ENCODE data around the gene CDX1. TPM values are rescaled to one million over a fixed set of nuclear protein-coding genes. Genes with fewer than 3 reads are reported as not detected.
A peak's percentile ranks its signal among the peaks of the same experiment; 100 is the strongest.

CDX1 gene
- total RNA-seq, 4 donors from 2014 or later, result 1.5 TPM; not detected in 3

- peak overlapping the region in 3 of 4 donors; percentile 25 to 95 (median 94) for H3K27ac ChIP-seq
- H3K4me3 ChIP-seq, result no peak overlapping the region
- DNase-seq (no peak), ATAC-seq (no peak)
- in situ Hi-C loops (cut with MboI; ENCODE audit: low sequenced_read_pairs in 4 of 4) (no loop called here), intact Hi-C loops (cut with DNase I; ENCODE audit: low total_unique reads) (no loop called here)
- TF ChIP-seq POLR2A (IDR thresholded peaks at IDR 0.05), result no peak
- TF ChIP-seq CTCF (IDR thresholded peaks at IDR 0.05 in 4 of 5, conservative IDR thresholded peaks at IDR 0.05 in 1 of 5), result no peak
- H3K36me3 ChIP-seq, result no peaks in the 10 kb centered on the region
- H3K4me1 ChIP-seq, result peaks cover 21 to 23% of the 10 kb centered on the region in 2 donors
- no peaks in the 10 kb centered on the region for H3K27me3 ChIP-seq
- no peaks in the 10 kb centered on the region for H3K9me3 ChIP-seq
Measured at GRCh38 chr5:150178262-150178661, 11.7 kb downstream of the CDX1 start.

- Histone ChIP-seq H3K9me3 (no peaks in the 10 kb centered on the region), H3K36me3 (no peaks in the 10 kb centered on the region), H3K4me1 (peaks cover 21 to 23% of the 10 kb centered on the region in 2 donors), H3K27ac (peak overlapping the region; percentile 91 to 95 (median 94)), H3K4me3 (no peak overlapping the region), H3K27me3 (no peaks in the 10 kb centered on the region)
- DNase-seq, result no peak
- intact Hi-C loops (cut with DNase I; ENCODE audit: low total_unique reads), result no loop called here
- in situ Hi-C loops (cut with MboI; ENCODE audit: low sequenced_read_pairs in 4 of 4), result no loop called here
- ATAC-seq, result no peak
- TF ChIP-seq CTCF (IDR thresholded peaks at IDR 0.05 in 4 of 5, conservative IDR thresholded peaks at IDR 0.05 in 1 of 5), result no peak
- no peak for TF ChIP-seq POLR2A (IDR thresholded peaks at IDR 0.05)
Measured at GRCh38 chr5:150179019-150179620, 12.5 kb downstream of the CDX1 start.

GRCh38 chr5:150180241-150181026, 13.9 kb downstream of the CDX1 start:
- DNase-seq (peak; percentile 89 to 97), ATAC-seq (peak; percentile 87 to 93)
- Histone ChIP-seq H3K27ac (peak overlapping the region; percentile 91 to 95 (median 94)), H3K36me3 (no peaks in the 10 kb centered on the region), H3K4me3 (peak overlapping the region; percentile 11 to 37 (median 27)), H3K9me3 (no peaks in the 10 kb centered on the region), H3K4me1 (peaks cover 21 to 23% of the 10 kb centered on the region in 2 donors), H3K27me3 (no peaks in the 10 kb centered on the region)
- in situ Hi-C loops (cut with MboI; ENCODE audit: low sequenced_read_pairs in 4 of 4) (no loop called here), intact Hi-C loops (cut with DNase I; ENCODE audit: low total_unique reads) (loop anchor here (2.0 kb wide), 1 partner anchor 64 kb away; no protein-coding TSS in a partner anchor)
- TF ChIP-seq CTCF (IDR thresholded peaks at IDR 0.05 in 4 of 5, conservative IDR thresholded peaks at IDR 0.05 in 1 of 5), result no peak
- peak; percentile 24 to 55 for TF ChIP-seq POLR2A (IDR thresholded peaks at IDR 0.05)

GRCh38 chr5:150181027-150181426, 14.4 kb downstream of the CDX1 start:
- ATAC-seq (peak; percentile 19 to 26), DNase-seq (no peak)
- Histone ChIP-seq H3K4me3 (peak overlapping the region in 2 of 4 donors; percentile 21 to 33), H3K27me3 (no peaks in the 10 kb centered on the region), H3K9me3 (no peaks in the 10 kb centered on the region), H3K27ac (peak overlapping the region; percentile 91 to 95 (median 94)), H3K4me1 (peaks cover 21 to 23% of the 10 kb centered on the region in 2 donors), H3K36me3 (no peaks in the 10 kb centered on the region)
- intact Hi-C loops (cut with DNase I; ENCODE audit: low total_unique reads) (loop anchor here (2.0 kb wide), 1 partner anchor 64 kb away; no protein-coding TSS in a partner anchor), in situ Hi-C loops (cut with MboI; ENCODE audit: low sequenced_read_pairs in 4 of 4) (no loop called here)
- TF ChIP-seq CTCF (IDR thresholded peaks at IDR 0.05 in 4 of 5, conservative IDR thresholded peaks at IDR 0.05 in 1 of 5) (no peak), POLR2A (IDR thresholded peaks at IDR 0.05) (no peak)
